GM12872 (cell line): ENCODE results near the gene FUT4.

Experiments
- TF ChIP-seq, protein P1 (sequence below): IDR thresholded peaks from 3 replicates; pipeline ENCODE4 v1.5.1; 2011; ENCODE audit warnings: low read depth, mild to moderate bottlenecking, low read length, moderate library complexity; ENCODE audit not compliant: insufficient read depth

FUT4 gene, protein sequence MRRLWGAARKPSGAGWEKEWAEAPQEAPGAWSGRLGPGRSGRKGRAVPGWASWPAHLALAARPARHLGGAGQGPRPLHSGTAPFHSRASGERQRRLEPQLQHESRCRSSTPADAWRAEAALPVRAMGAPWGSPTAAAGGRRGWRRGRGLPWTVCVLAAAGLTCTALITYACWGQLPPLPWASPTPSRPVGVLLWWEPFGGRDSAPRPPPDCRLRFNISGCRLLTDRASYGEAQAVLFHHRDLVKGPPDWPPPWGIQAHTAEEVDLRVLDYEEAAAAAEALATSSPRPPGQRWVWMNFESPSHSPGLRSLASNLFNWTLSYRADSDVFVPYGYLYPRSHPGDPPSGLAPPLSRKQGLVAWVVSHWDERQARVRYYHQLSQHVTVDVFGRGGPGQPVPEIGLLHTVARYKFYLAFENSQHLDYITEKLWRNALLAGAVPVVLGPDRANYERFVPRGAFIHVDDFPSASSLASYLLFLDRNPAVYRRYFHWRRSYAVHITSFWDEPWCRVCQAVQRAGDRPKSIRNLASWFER

DNA sequence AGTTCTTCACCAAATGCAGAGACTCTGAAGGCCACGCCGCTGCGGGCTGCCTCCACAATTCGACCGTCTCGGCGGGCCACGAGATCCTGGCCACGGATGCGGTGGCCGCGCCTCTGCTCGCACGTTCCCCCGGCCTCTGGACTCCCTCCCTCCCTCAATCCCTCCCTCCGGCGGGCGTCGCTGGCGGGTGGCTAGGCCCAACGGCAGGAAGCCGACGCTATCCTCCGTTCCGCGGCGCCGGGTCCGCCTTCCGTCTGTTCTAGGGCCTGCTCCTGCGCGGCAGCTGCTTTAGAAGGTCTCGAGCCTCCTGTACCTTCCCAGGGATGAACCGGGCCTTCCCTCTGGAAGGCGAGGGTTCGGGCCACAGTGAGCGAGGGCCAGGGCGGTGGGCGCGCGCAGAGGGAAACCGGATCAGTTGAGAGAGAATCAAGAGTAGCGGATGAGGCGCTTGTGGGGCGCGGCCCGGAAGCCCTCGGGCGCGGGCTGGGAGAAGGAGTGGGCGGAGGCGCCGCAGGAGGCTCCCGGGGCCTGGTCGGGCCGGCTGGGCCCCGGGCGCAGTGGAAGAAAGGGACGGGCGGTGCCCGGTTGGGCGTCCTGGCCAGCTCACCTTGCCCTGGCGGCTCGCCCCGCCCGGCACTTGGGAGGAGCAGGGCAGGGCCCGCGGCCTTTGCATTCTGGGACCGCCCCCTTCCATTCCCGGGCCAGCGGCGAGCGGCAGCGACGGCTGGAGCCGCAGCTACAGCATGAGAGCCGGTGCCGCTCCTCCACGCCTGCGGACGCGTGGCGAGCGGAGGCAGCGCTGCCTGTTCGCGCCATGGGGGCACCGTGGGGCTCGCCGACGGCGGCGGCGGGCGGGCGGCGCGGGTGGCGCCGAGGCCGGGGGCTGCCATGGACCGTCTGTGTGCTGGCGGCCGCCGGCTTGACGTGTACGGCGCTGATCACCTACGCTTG lies at the start of gene FUT4:
FUT4 (plus strand) TSS at position 227 of the 951 bp plus-strand sequence; CDS start at position 440, 213 bp downstream.
- TF ChIP-seq, protein P1, sequence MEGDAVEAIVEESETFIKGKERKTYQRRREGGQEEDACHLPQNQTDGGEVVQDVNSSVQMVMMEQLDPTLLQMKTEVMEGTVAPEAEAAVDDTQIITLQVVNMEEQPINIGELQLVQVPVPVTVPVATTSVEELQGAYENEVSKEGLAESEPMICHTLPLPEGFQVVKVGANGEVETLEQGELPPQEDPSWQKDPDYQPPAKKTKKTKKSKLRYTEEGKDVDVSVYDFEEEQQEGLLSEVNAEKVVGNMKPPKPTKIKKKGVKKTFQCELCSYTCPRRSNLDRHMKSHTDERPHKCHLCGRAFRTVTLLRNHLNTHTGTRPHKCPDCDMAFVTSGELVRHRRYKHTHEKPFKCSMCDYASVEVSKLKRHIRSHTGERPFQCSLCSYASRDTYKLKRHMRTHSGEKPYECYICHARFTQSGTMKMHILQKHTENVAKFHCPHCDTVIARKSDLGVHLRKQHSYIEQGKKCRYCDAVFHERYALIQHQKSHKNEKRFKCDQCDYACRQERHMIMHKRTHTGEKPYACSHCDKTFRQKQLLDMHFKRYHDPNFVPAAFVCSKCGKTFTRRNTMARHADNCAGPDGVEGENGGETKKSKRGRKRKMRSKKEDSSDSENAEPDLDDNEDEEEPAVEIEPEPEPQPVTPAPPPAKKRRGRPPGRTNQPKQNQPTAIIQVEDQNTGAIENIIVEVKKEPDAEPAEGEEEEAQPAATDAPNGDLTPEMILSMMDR: no peak

DNA sequence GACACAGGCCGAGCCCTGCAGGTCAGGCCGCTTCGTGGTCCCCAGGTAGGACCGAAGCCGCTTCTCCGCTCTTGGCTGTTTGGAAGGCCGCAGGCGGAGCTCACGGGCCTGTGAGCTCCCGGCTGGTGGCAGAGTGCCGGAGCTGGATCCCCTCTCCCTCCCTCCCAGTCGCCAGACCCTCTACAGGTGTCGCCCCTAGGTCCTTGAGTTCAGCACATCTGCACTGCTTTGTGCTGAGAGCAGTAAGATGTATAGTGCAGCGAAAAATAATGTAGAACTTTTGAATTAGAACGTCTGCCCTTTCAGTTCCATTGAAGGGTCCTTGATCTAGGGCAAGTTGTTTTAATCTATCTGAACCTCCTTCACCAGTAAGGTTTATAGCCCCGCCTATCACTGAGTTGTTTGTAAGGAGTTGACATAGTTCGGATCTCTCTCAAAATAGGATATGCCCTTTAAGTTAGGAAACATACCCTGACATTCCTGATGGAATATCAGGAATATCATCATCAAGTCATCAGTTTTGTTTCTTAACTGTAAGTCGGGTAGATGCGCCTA lies 49.5 kb upstream of the FUT4 start:
- TF ChIP-seq, protein P1: no peak

GRCh38 chr11:94500181-94500580 lies 43.5 kb upstream of the FUT4 start:
- TF ChIP-seq, protein P1: no peak

DNA sequence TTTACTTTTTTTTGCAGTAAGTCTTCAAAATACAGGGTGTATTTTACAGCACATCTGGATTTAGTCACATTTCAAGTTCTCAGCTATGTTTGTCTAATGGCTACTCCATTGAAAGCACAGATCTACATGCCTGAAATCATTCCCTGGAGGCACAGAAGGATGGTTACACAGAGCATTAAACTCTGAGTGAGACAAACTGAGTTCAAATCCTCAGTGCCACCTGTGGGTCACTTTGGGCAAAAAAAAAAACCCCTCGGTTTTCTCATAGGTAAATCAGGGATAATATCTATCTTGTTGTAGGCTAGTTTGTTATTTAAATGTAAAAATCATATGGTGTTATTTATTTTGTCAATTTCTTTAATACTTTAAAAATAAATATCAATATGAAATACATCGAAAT lies 42.2 kb upstream of the FUT4 start:
- TF ChIP-seq, protein P1: no peak

GRCh38 chr11:94504689-94505293 lies 38.9 kb upstream of the FUT4 start:
- TF ChIP-seq, protein P1: peak; percentile 45; the same call in 1 of the 3 replicates

- TF ChIP-seq, protein P1: no peak
Measured at GRCh38 chr11:94507485-94507884, 36.2 kb upstream of the FUT4 start.
